ENCODE data around the gene PXT1. TPM values are rescaled to one million over a fixed set of nuclear protein-coding genes. Genes with fewer than 3 reads are reported as not detected.
A peak's percentile ranks its signal among the peaks of the same experiment; 100 is the strongest.

Gene PXT1
- total and polyA plus RNA-seq, 4 donors = not detected

- no peak overlapping the region for H3K9ac ChIP-seq (ENCODE audit: low read depth in 1 of 2, low read length in 2 of 2)
- H3K4me1 ChIP-seq (ENCODE audit: control insufficient read depth in 4 of 4, insufficient read depth in 4 of 4, low read length in 3 of 4) = peaks cover 0 to 21% (median 15%) of the 10 kb centered on the region in 4 donors
- no peaks in the 10 kb centered on the region for H3K9me3 ChIP-seq (ENCODE audit: control insufficient read depth in 4 of 4, low read length in 3 of 4)
- H3K4me3 ChIP-seq (ENCODE audit: low read depth in 1 of 3, low read length in 3 of 3) = no peak overlapping the region
- no peaks in the 10 kb centered on the region for H3K27me3 ChIP-seq (ENCODE audit: control insufficient read depth in 4 of 4, insufficient read depth in 4 of 4, low read length in 3 of 4)
- H3K27ac ChIP-seq (ENCODE audit: low read depth in 1 of 2, low read length in 2 of 2) = no peak overlapping the region
- WGBS = 95% methylated on average over 10 of the region's 10 CpGs
- TF ChIP-seq HNF4A (conservative IDR thresholded peaks at IDR 0.05) (no peak), HNF4G (IDR thresholded peaks at IDR 0.05) (no peak), SP1 (IDR thresholded peaks at IDR 0.05) (no peak), FOXA2 (IDR thresholded peaks at IDR 0.05) (no peak), MAX (IDR thresholded peaks at IDR 0.05) (no peak), EGR1 (IDR thresholded peaks at IDR 0.05; ENCODE audit: low read depth in 2 of 2) (no peak), RAD21 (IDR thresholded peaks at IDR 0.05) (no peak)
- no peaks in the 10 kb centered on the region for H3K36me3 ChIP-seq (ENCODE audit: control insufficient read depth in 4 of 4, insufficient read depth in 3 of 4, low read depth in 1 of 4, low read length in 3 of 4)
- no peak for DNase-seq (ENCODE audit: low spot score)
Observed at GRCh38 chr6:36378936-36379335, 63.7 kb downstream of the PXT1 start.

- no peak overlapping the region for H3K27ac ChIP-seq (ENCODE audit: low read depth in 1 of 2, low read length in 2 of 2)
- H3K9ac ChIP-seq (ENCODE audit: low read depth in 1 of 2, low read length in 2 of 2) = no peak overlapping the region
- H3K27me3 ChIP-seq (ENCODE audit: control insufficient read depth in 4 of 4, insufficient read depth in 4 of 4, low read length in 3 of 4) = no peaks in the 10 kb centered on the region
- TF ChIP-seq JUND (IDR thresholded peaks at IDR 0.05) (no peak), TAF1 (conservative IDR thresholded peaks at IDR 0.05) (no peak), REST (IDR thresholded peaks at IDR 0.05) (no peak), SP1 (IDR thresholded peaks at IDR 0.05) (no peak), HNF4A (conservative IDR thresholded peaks at IDR 0.05) (peak; percentile 11 to 15), RXRA (IDR thresholded peaks at IDR 0.05) (peak in 1 of 2 donors; percentile 44), GABPA (IDR thresholded peaks at IDR 0.05 in 1 of 2, conservative IDR thresholded peaks at IDR 0.05 in 1 of 2) (no peak)
- H3K4me1 ChIP-seq (ENCODE audit: control insufficient read depth in 4 of 4, insufficient read depth in 4 of 4, low read length in 3 of 4) = peaks cover 0 to 21% (median 15%) of the 10 kb centered on the region in 4 donors
- WGBS = 56% methylated on average over 4 of the region's 4 CpGs
- no peaks in the 10 kb centered on the region for H3K36me3 ChIP-seq (ENCODE audit: control insufficient read depth in 4 of 4, insufficient read depth in 3 of 4, low read depth in 1 of 4, low read length in 3 of 4)
- DNase-seq (ENCODE audit: low spot score) = no peak
- H3K4me3 ChIP-seq (ENCODE audit: low read depth in 1 of 3, low read length in 3 of 3) = no peak overlapping the region
- no peaks in the 10 kb centered on the region for H3K9me3 ChIP-seq (ENCODE audit: control insufficient read depth in 4 of 4, low read length in 3 of 4)
Observed at GRCh38 chr6:36378243-36378920, 64.3 kb downstream of the PXT1 start.

GRCh38 chr6:36377594-36377993 lies 65.1 kb downstream of the PXT1 start:
- Histone ChIP-seq H3K4me3 (ENCODE audit: low read depth in 1 of 3, low read length in 3 of 3) (no peak overlapping the region), H3K4me1 (ENCODE audit: control insufficient read depth in 4 of 4, insufficient read depth in 4 of 4, low read length in 3 of 4) (peaks cover 0 to 21% (median 15%) of the 10 kb centered on the region in 4 donors), H3K36me3 (ENCODE audit: control insufficient read depth in 4 of 4, insufficient read depth in 3 of 4, low read depth in 1 of 4, low read length in 3 of 4) (no peaks in the 10 kb centered on the region), H3K9me3 (ENCODE audit: control insufficient read depth in 4 of 4, low read length in 3 of 4) (no peaks in the 10 kb centered on the region), H3K9ac (ENCODE audit: low read depth in 1 of 2, low read length in 2 of 2) (no peak overlapping the region), H3K27me3 (ENCODE audit: control insufficient read depth in 4 of 4, insufficient read depth in 4 of 4, low read length in 3 of 4) (no peaks in the 10 kb centered on the region), H3K27ac (ENCODE audit: low read depth in 1 of 2, low read length in 2 of 2) (no peak overlapping the region)
- DNase-seq (ENCODE audit: low spot score) = no peak
- WGBS = 61% methylated on average over 5 of the region's 5 CpGs
- no peak for TF ChIP-seq NR2F2 (IDR thresholded peaks at IDR 0.05)
- no peak for TF ChIP-seq FOXA1 (IDR thresholded peaks at IDR 0.05)
- TF ChIP-seq SP1 (IDR thresholded peaks at IDR 0.05) = no peak
- no peak for TF ChIP-seq MAX (IDR thresholded peaks at IDR 0.05)
- no peak for TF ChIP-seq CTCF (IDR thresholded peaks at IDR 0.05; ENCODE audit: low read depth, low read length, missing input control)
- TF ChIP-seq FOXA2 (IDR thresholded peaks at IDR 0.05) = no peak
- TF ChIP-seq EGR1 (IDR thresholded peaks at IDR 0.05; ENCODE audit: low read depth in 2 of 2) = no peak
- TF ChIP-seq YY1 (IDR thresholded peaks at IDR 0.05) = no peak
- no peak for TF ChIP-seq TAF1 (conservative IDR thresholded peaks at IDR 0.05)
- TF ChIP-seq HNF4A (conservative IDR thresholded peaks at IDR 0.05) = no peak
- no peak for TF ChIP-seq GABPA (IDR thresholded peaks at IDR 0.05 in 1 of 2, conservative IDR thresholded peaks at IDR 0.05 in 1 of 2)
- TF ChIP-seq ATF3 (IDR thresholded peaks at IDR 0.05) = no peak
- no peak for TF ChIP-seq HNF4G (IDR thresholded peaks at IDR 0.05)
- TF ChIP-seq JUND (IDR thresholded peaks at IDR 0.05) = no peak
- no peak for TF ChIP-seq RAD21 (IDR thresholded peaks at IDR 0.05)
- no peak for TF ChIP-seq ZBTB33 (IDR thresholded peaks at IDR 0.05)
- no peak for TF ChIP-seq RXRA (IDR thresholded peaks at IDR 0.05)
